Esophagus squamous epithelium (tissue), 4 donors: ENCODE data around the gene FAM107B.
A peak's percentile ranks its signal among the peaks of the same experiment; 100 is the strongest.

Experiments
- CTCF ChIP-seq, 6 experiments: fragments of 450-650 bp in 4 of 6; fragments of 200-600 bp in 2 of 6; sonication (generic) in 2 of 6; IDR thresholded peaks; one replicate each; pipeline ENCODE4 v1.5.1; 2016 to 2019; ENCODE audit warnings: antibody characterized with exemption in 6 of 6, mild to moderate bottlenecking in 4 of 6, moderate library complexity in 4 of 6
- POLR2A ChIP-seq, 4 donors: fragments of 450-650 bp; IDR thresholded peaks; one replicate each; pipeline ENCODE4 v1.6.1; 2017; ENCODE audit warnings: antibody characterized with exemption in 4 of 4, mild to moderate bottlenecking in 4 of 4, moderate library complexity in 3 of 4

- TF ChIP-seq CTCF (IDR thresholded peaks at IDR 0.05) (no peak), POLR2A (IDR thresholded peaks at IDR 0.05) (peak in 1 of 4 donors; percentile 12)
These were observed 202.7 kb downstream of the FAM107B start for GRCh38 chr10:14571866-14572507.
